GM21528 (cell line): ENCODE measurements around the gene MGA.

Source experiments
- ATAC-seq: cut with Tn5 transposase; IDR thresholded peaks from one replicate; pipeline ENCODE4 v1.9.1; 2021; ENCODE audit warnings: mild to moderate bottlenecking, moderate library complexity; ENCODE audit not compliant: unreplicated experiment, low FRiP score

The MGA gene

DNA sequence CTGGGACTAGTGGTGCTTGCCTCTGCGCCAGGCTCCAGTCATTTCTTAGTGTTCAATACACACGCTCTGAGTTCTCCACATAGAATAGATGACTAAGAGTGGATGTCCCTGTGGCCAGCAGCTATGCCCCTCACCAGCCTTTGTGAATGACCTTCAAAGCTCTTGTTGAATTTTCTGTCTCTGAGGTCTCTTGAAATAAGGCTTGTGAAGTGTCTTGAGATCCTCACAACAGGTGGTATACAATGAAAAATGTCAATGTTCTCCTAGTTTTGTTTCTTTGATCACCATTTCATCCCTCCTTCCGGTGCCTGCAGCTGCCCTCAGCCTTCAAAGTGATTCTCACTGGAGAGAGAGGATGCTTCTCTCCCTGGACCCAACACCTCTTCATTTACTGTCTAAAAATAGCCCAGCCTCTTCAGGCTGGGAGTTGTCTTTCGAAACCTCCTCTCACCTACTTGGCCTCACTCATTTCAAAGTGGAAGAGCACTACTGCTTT lies 119.5 kb downstream of the MGA start:
- ATAC-seq = no peak

DNA sequence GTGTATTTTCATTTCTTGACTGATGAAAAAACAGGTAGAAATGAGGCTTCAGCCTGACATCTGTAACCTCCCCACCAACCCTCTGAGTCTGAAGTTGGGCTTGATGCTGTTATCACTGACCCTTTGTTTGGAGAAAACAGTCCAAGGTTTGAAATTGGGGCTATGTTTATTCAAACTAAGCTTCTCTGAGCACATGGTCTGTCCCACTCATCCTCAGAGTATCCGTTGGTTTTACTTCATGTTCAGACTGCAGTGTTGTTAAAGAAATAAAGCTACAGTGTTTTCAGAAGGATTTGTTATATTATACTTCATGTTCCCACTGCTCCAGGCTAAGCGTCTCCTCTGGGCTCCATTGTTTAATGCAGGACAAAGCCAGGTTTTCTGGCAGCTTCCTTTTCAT lies 120.1 kb downstream of the MGA start:
- ATAC-seq = no peak

DNA sequence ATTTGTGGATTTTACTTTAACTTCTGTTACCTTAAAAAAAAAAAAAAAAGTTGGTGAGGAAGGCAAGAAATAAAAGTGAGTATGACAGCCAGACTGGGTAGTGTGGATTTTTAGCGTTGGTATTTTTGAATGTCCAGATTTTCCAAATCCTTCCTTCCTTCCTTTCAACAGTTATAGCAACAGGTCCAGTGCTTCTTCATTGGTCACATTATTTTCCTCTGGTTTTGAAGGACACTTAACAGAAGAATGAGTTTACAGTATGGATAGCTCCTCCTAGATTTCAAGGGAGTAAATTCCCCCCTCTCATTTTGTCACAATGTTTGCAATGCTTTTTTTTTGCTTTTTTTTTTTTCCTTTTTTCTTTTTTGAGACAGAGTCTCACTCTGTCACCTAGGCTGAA lies 120.5 kb downstream of the MGA start:
- ATAC-seq = no peak

DNA sequence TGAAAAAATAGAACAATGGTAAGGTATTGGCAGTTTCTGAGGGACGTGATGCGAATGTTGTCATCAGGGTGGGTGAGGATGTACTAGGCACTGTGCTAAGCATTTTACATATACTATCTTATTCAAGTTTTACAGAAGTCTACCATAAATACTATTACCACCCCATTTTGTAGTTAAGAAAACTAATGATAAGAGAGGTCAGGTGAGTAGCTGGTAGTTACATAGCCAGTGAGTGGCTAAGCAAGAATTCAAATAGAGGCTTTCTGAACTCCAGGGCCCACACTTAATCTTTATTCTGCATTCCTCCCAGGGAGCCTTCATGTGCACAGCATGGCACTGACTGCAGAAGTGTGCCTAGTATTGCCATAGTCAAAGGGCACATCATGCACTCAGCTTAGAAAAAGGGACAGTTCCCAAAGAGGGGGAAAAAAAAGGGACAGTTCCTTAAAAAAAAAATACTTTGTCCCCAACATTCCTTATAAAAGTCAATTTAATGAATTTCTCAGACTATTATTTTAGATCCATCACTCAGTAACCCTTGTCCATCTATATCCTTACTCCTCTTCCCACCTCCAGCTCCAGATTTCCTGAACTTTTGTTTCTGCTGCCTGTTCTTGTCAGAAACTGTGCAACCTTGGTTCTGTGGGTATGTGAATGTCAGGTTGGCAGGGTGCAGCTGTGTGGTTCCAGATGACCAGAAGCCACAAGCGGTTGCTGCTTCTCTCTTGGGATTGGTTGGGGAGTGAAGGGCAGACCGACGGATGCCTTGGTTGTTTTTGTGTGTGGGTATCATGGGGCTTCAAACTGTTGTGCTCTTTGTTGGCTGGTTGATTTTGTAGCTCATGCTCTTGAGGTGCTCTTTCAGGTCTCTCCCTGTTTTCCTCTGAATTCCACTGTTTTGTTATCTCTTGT lies 122.4 kb downstream of the MGA start:
- ATAC-seq = no peak

DNA sequence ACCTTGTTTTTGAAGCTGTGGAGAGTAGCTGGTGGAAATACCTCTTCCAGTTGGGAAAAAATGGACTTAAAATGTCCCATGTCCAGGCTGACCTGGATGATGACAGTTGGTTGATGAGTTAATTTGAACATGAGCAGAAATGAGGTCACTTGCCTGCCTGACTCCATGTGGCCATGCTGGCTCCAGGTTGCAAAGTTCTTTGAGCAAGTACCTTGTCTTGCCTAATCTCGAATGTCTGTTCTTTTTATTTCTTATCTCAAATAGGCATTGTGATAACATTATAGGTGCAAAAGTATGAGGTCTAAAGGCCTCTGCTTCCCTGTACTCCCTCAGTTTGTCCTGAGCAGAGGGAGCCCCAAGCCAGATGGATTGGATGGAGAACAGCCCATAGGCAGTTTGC lies 123.1 kb downstream of the MGA start:
- no peak for ATAC-seq

DNA sequence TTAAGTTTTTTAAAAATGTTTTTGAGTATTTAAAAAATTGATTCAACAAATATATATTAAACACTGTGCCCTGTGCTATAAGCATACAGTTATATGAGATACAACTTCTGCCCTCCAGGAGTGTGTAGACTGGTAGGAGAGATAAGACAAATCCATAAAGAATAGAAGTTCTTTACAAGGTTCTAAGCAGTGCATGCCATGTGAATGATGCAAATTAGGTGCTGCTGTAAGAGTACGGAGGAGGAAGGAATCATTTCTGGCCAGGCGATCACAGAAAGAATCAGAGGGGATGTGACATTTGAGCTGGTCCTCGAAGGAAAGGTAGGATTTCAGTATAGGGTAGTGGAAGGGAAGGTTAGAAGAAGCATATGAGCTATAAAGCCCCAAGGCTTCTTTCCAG lies 128.1 kb downstream of the MGA start:
- no peak for ATAC-seq

DNA sequence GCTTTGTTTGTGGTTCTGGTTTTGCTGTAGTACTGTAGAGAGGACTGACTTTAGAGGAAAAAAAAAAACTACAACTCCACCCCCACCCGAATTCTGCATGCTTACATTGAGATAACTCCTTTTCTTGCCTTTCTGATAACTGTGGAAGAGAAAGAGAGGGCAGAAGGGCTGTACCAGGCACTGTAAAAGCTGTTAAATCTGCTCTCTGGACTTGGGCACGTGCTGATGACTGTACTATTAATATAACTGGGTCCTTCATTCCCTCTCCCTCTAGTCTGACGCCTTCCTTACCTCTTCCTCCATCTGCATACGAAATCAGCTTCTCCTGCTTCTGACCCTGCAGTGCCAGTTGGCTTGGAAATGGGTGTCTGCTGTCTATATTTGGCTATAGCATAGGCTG lies 129.0 kb downstream of the MGA start:
- no peak for ATAC-seq

DNA sequence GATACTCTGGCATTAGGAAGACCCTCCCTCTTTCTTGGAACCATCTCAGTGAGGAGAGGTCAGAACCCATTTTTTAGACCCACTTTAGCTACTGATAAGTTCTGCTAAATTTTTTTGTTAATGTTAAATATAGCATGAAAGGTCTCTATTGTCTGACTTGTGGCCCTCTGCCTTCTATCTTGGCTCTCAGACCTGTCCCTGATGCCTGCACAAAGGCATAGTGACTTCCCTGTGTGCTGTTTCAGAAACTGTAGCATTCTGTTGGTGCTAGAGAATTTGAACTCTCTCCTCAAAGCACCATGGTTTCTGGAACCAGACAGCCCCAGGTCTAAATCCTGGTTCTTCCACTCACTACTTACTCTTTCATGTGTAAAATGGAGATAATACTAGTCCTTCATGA lies 129.5 kb downstream of the MGA start:
- no peak for ATAC-seq

DNA sequence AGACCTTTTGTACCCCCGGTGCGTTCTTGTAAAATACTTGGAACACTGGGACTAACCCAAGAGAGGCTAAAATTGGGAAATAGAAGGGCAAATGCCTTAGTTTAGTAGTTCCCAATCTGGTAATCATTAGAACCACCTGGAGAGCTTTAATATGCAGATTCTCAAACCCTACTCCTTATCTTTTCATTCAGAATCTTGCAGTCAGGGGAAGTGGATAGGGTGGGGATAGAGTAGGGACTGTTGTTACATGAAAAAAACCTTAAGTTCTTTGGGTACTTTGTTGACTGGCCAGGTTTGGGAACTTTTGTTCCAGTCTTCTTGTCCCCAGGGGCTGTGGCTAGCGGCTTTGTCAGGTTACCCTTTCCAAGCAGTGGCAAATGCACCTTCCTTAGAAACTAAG lies 130.0 kb downstream of the MGA start:
- no peak for ATAC-seq

DNA sequence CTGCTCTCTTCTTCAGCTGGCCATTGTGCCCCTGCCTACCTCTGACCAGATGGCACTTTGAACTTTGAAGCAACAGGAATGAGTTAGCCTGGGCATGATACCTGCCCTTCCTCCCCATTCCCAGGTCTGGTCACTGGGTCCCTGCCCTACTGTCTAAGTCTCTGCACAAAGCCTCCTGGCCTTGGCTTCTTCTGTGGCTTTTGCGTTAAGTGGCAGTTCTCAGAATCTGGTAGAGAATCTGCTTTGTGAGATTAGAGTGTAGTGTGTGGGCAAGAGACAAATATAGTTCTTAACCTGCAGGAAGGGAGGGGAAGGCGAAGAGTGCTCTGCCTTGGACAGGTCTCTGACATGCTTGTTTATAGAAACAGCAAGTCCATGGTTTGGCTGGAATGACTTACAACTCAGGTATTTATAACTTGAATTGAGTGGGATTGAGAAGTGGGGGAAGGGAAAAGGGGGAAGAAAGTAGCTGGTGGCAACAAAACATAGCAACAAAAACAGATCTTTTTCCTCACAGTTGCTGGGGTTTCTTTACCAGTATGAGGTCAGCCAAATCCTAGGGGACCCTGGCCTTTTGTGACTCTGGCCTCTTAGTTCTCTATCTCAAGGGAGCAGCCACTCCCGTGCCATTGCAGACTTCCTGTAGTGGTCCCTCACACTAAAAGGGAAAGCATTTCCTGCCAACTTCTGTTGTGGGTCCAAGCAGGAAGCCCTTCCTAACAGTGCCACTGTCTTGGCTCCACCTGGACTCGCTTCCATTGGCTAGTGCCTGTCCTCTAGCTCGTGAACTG lies 130.7 kb downstream of the MGA start:
- ATAC-seq = no peak

DNA sequence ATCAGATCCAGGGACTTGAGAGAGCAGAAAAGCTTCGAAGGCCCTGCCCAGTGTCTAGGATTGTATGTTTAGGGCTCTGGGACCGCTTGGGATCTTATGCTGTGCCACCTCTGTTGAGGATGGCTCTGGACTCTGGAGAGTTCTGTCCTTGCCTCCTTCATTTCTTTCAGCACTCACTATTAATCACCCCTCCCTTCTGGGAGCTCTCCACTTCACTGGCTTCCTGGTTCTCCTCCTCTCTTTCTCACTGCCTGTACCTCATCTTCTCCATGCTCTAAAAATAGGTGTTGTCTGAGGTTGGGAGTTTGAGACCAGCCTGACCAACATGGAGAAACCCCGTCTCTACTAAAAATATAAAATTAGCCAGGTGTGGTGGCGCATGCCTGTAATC lies 131.3 kb downstream of the MGA start:
- ATAC-seq = no peak

DNA sequence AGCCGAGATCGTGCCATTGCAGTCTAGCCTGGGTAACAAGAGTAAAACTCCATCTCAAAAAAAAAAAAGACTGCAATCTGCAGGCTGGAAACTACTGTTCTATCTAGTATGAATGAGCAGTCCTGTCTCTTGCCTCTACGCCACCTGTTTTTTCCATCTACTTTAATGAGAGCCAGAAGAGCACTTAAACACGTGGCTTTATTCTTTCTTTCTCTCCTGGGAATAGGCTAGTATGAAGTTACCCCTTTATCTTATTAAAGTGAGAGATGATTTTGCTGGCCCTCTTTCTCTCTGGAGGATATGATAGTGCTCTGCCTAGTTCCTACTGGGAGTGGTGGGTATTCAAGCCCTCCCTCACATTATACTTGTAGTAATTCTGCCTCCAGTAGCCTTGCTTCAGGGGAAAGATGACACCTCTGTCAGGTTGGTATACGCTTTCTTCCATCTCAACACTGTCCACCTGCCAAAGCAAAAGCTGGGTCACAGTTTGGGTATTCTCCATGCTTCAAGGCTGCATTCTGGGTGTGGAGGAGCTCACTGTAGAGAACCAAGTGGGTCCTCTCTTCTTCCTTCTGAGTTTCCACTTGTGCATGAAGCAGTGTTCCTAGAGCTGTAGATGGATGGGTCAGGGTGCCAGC lies 131.9 kb downstream of the MGA start:
- no peak for ATAC-seq

DNA sequence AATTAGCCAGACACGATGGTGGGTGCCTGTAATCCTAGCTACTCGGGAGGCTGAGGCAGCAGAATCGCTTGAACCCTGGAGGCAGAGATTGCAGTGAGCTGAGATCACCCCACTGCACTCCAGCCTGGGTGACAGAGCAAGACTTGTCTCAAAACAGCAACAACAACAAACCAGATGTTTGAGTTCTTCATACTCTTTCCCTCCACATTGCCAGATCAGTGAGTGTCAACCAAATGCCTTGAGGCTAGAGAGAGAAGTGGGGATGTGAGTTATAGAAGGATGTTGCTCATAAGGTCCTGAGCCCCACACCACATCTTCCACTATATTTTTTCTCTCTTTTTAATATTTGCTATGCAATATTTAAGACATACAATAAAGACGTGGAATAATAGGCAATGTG lies 133.9 kb downstream of the MGA start:
- ATAC-seq = no peak

DNA sequence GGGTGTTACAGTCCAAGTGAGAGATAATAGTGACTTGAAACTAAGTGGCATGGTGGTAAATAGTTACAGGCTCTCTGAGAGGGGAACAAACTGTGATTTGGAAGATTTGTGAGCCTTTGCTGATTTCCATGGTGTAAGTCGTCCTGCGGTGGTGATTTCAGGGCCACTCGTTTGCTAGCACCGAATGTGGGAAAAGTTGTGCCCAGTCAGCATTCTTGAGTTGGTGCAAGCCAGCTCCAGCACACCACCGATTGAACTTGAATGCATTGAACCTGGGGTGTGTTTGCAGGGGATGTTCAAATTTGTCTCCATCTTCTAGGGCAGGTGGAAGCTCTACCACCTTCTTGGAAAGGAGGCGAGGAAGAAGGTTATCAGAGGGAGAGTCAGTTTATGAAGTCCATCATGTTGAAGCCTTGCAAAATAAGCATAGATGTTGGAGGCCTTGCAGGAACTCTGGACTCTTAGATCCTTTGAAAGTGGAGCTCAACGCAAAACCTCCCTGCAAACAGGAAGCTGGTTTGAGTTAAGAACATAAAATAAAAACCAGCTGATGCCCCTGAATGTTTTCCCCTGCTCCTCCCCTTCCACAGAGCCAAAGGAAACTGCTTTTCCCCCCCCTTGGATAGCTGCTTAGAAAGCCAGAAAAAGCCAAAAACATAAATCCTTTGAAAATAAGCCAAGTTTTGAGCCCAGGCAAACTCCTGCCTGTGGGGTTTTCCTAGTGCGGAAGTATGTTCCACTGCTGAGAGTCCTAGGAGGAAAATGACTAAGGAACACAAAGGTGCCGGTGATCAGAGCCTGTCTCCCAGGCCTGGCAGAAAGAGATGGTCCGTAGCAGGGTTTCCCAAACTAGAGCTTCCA lies 136.0 kb downstream of the MGA start:
- ATAC-seq = no peak

DNA sequence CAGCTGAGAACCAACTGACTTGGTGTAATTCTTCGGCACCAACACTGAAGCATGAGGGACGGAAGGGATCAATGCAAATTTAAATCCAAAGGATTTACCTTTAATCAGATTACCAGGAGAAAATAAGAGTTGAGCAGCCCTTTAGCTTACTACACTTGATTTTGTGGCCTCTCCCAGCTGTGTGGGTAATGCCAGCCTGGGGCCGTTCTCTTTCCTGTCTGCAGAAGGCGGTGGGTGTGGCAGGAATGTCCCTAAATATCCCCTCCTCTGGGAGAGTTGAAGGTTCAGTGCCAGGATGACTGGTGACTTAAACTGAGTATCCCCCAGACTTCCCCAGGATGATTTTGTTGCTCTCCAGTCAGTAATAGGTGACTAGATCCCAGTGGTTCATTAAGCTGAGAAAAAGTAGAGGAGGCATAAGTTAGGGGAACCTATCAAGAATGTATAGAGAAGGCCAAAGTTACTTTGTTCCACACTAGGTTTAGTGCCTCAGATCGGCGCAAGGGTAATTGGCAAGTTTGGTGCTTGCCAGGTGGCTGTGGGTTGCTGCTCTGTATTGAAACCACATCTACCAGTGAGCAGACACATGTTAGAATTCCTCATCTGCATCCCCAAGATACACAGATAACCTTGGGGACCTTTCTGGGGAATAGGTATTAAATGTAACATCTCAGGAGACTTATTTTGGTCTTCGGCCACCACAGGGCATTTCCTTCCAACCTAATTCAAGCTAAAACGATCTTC lies 137.2 kb downstream of the MGA start:
- ATAC-seq = no peak

DNA sequence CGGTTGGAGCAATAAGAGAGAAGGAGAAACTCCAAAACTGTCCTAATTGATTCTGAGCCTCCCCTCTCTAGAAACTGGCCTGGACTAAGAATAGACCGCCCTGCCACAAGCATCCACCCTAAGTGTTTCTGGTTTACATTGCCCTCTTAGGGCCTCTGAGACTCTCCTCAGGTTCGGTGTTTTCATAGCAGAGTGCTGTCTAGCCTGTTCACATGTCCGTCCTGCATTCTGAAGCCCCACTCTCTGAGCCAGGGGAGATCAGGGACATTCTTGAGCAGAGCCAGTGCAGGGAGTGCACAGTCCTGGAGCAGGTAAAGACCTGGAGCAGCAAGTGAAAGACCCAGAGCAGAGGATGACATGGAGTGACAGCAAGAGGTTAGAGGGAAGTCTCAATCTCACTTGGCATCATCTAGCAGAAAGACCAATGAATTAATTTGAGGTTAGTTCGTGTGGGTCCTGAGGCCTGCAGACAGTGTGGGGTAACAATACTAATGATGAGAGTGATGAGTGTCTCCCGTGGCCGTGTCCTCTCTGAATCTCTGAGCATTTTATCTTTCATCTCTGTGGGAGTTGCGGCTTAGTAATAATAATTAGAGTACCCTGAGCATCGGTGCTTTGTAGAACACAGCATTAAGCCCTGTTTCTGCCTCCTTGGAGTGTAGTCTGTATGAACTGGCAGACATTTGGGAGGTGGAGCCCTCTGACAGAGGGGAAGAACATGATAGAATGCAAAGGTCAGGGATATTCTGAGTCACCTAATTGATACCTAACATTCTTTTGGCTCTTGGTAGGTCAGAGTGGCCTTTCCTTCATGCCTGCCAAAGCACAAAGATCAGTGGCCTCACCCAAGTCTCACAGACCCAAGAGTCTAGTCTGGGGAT lies 138.6 kb downstream of the MGA start:
- no peak for ATAC-seq

DNA sequence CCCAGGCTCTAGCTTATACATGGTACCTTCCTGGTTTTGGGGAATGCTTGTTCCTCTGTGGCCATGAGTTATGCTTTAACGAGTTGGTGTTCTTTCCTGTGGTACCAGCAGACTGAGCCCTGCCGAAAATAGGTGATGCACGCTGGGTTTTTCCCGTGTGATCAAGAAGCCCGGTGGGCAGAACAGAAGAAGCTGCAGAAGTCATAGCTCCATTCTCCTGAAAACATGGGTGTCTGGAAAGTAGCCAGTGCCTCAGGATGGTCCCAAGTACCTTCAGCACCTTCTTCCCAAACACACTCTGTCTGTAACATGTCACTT lies 139.2 kb downstream of the MGA start:
- ATAC-seq = no peak

DNA sequence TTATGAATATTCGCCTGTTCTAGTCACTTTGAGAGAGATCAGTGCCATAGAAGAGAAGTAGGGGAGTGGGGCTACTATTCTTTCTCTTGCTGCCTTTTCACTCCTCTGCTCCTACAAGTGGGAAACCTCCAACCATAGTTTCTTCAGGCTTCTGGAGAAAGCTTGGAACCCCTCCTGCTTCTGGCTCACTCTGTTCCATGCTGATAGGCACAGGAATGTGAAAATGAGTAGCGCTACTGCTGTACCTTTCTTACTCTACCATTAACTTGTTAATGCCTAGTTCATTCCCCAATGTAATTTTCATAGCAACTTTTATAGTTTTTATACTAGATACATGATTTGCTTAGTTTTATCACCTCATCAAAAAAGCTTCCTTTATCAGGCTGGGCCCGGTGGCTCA lies 141.0 kb downstream of the MGA start:
- ATAC-seq = no peak
